ENCODE measurements around the gene ODF2. TPM values are rescaled to one million over a fixed set of nuclear protein-coding genes. Genes with fewer than 3 reads are reported as not detected.

Gene ODF2
- total and polyA plus RNA-seq, 2 of the 13 experiments (the other 11 are each of a cell fraction or from before 2014, with no cell fraction given) = 9.8 to 31.3 TPM

- H3K4me1 ChIP-seq (ENCODE audit: insufficient read depth, low read length) = no peaks in the 10 kb centered on the region
- no TSS peak for BruUV-seq (replicated peaks)
- POLR2A ChIA-PET = no interaction called here
- CTCF ChIA-PET (ENCODE audit: low intra/inter-chr PET ratio, low total read pairs) = no interaction called here
- no peaks in the 10 kb centered on the region for H3K9me3 ChIP-seq (ENCODE audit: low read length)
- intact Hi-C loops (cut with micrococcal nuclease; ENCODE audit: unreplicated experiment) (no loop called here), in situ Hi-C loops (cut with HindIII; ENCODE audit: extremely low pct_ligation_motif_present, low pct_unique_long_range_greater_than_20kb) (no loop called here)
- 98% methylated on average over 2 of the region's 2 CpGs for WGBS (ENCODE audit: low lambda C conversion rate)
- ATAC-seq (no peak), DNase-seq (ENCODE audit: low spot score) (no peak), FAIRE-seq (no peak)
- H4K20me1 ChIP-seq (ENCODE audit: insufficient read depth, low read length) = no peaks in the 10 kb centered on the region
- no peak overlapping the region for H2AFZ ChIP-seq (ENCODE audit: low read length)
- H3K4me2 ChIP-seq (ENCODE audit: low read depth, low read length) = no peak overlapping the region
- H3K9ac ChIP-seq (ENCODE audit: insufficient read depth, low read depth, low read length) = no peak overlapping the region
- H3K4me3 ChIP-seq (replicated peaks in 1 of 3; ENCODE audit: insufficient read depth in 1 of 3, low read depth in 2 of 3, low read length in 3 of 3) = no peak overlapping the region
- H3K27me3 ChIP-seq (ENCODE audit: control insufficient read depth in 1 of 2, insufficient read depth in 2 of 2, low read length in 2 of 2) = no peaks in the 10 kb centered on the region
- TF ChIP-seq JARID2 (CRISPR knock-in tag; IDR thresholded peaks at IDR 0.05; ENCODE audit: insufficient replicate concordance) (no peak), SP2 (CRISPR knock-in tag; IDR thresholded peaks at IDR 0.05) (no peak), PAWR (CRISPR knock-in tag; IDR thresholded peaks at IDR 0.05; ENCODE audit: borderline replicate concordance) (no peak), ZNF746 (CRISPR knock-in tag; IDR thresholded peaks at IDR 0.05) (no peak), CHD2 (IDR thresholded peaks at IDR 0.05; ENCODE audit: low read depth, low read length) (no peak), HES4 (CRISPR knock-in tag; IDR thresholded peaks at IDR 0.05; ENCODE audit: borderline replicate concordance) (no peak), NR2F1 (CRISPR knock-in tag; IDR thresholded peaks at IDR 0.05) (no peak), ZNF644 (CRISPR knock-in tag; IDR thresholded peaks at IDR 0.05; ENCODE audit: low read depth) (no peak), ZNF766 (CRISPR knock-in tag; IDR thresholded peaks at IDR 0.05; ENCODE audit: borderline replicate concordance) (no peak), GTF3A (CRISPR knock-in tag; conservative IDR thresholded peaks at IDR 0.05) (no peak), SP1 (IDR thresholded peaks at IDR 0.05) (no peak), SP1 (CRISPR knock-in tag; IDR thresholded peaks at IDR 0.05) (no peak), MBD4 (IDR thresholded peaks at IDR 0.05; ENCODE audit: borderline replicate concordance, low read length) (no peak), NCOA1 (CRISPR knock-in tag; IDR thresholded peaks at IDR 0.05) (no peak), ZNF354B (CRISPR knock-in tag; IDR thresholded peaks at IDR 0.05) (no peak), ZNF777 (CRISPR knock-in tag; IDR thresholded peaks at IDR 0.05) (no peak), SIX1 (CRISPR knock-in tag; IDR thresholded peaks at IDR 0.05; ENCODE audit: borderline replicate concordance) (no peak)
- TF ChIP-seq, protein P1, sequence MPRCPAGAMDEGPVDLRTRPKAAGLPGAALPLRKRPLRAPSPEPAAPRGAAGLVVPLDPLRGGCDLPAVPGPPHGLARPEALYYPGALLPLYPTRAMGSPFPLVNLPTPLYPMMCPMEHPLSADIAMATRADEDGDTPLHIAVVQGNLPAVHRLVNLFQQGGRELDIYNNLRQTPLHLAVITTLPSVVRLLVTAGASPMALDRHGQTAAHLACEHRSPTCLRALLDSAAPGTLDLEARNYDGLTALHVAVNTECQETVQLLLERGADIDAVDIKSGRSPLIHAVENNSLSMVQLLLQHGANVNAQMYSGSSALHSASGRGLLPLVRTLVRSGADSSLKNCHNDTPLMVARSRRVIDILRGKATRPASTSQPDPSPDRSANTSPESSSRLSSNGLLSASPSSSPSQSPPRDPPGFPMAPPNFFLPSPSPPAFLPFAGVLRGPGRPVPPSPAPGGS (CRISPR knock-in tag; IDR thresholded peaks at IDR 0.05) = no peak
- TF ChIP-seq, protein P2, sequence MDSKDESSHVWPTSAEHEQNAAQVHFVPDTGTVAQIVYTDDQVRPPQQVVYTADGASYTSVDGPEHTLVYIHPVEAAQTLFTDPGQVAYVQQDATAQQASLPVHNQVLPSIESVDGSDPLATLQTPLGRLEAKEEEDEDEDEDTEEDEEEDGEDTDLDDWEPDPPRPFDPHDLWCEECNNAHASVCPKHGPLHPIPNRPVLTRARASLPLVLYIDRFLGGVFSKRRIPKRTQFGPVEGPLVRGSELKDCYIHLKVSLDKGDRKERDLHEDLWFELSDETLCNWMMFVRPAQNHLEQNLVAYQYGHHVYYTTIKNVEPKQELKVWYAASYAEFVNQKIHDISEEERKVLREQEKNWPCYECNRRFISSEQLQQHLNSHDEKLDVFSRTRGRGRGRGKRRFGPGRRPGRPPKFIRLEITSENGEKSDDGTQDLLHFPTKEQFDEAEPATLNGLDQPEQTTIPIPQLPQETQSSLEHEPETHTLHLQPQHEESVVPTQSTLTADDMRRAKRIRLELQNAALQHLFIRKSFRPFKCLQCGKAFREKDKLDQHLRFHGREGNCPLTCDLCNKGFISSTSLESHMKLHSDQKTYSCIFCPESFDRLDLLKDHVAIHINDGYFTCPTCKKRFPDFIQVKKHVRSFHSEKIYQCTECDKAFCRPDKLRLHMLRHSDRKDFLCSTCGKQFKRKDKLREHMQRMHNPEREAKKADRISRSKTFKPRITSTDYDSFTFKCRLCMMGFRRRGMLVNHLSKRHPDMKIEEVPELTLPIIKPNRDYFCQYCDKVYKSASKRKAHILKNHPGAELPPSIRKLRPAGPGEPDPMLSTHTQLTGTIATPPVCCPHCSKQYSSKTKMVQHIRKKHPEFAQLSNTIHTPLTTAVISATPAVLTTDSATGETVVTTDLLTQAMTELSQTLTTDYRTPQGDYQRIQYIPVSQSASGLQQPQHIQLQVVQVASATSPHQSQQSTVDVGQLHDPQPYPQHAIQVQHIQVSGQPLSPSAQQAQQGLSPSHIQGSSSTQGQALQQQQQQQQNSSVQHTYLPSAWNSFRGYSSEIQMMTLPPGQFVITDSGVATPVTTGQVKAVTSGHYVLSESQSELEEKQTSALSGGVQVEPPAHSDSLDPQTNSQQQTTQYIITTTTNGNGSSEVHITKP (CRISPR knock-in tag; IDR thresholded peaks at IDR 0.05; ENCODE audit: low read depth) = no peak
- TF ChIP-seq, protein P3, sequence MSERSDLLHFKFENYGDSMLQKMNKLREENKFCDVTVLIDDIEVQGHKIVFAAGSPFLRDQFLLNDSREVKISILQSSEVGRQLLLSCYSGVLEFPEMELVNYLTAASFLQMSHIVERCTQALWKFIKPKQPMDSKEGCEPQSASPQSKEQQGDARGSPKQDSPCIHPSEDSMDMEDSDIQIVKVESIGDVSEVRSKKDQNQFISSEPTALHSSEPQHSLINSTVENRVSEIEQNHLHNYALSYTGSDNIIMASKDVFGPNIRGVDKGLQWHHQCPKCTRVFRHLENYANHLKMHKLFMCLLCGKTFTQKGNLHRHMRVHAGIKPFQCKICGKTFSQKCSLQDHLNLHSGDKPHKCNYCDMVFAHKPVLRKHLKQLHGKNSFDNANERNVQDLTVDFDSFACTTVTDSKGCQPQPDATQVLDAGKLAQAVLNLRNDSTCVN (CRISPR knock-in tag; IDR thresholded peaks at IDR 0.05; ENCODE audit: borderline replicate concordance) = no peak
- peaks cover 13 to 45% of the 10 kb centered on the region in 2 experiments for H3K36me3 ChIP-seq (replicated peaks in 1 of 2; ENCODE audit: control insufficient read depth in 1 of 2, insufficient read depth in 2 of 2, low read length in 2 of 2)
- no peaks in the 10 kb centered on the region for H3K79me2 ChIP-seq (ENCODE audit: insufficient read depth, low read length)
- no peak overlapping the region for H3K27ac ChIP-seq (ENCODE audit: extremely low read length, insufficient read depth, low read length)
These were observed 70.9 kb downstream of the ODF2 start for GRCh38 chr9:128526720-128527119.

All from HepG2 (cell line).